Activated naive CD4-positive, alpha-beta T cell treated with anti-CD3 and anti-CD28 coated beads, Interleukin-2, amount 10 ng/mL, durations not matched to agents 7 days and 5 days (primary cell): ENCODE results near the gene IGF2BP3.
A peak's percentile ranks its signal among the peaks of the same experiment; 100 is the strongest.

Experiments
- CTCF ChIA-PET: fragments of 350-600 bp; sonication (Branson Sonifier 250); formaldehyde crosslinking; loops from one replicate; lab custom pipeline; 2021; ENCODE audit warnings: antibody characterized with exemption; lab: Charles Lee
- DNase-seq: peaks from one replicate; pipeline ENCODE4 v3.0.0-alpha.2; 2020
- H3K27ac Mint-ChIP-seq: one replicate; pipeline ENCODE4 v1.8.0; 2021; ENCODE audit warnings: mild to moderate bottlenecking, moderate library complexity, mixed read lengths
- H3K27me3 Mint-ChIP-seq: one replicate; pipeline ENCODE4 v1.8.0; 2021; ENCODE audit warnings: mild to moderate bottlenecking, mixed read lengths
- H3K36me3 Mint-ChIP-seq: one replicate; pipeline ENCODE4 v1.8.0; 2021; ENCODE audit warnings: mixed read lengths
- H3K4me1 Mint-ChIP-seq: one replicate; pipeline ENCODE4 v1.8.0; 2021; ENCODE audit warnings: mixed read lengths
- H3K4me3 Mint-ChIP-seq: one replicate; pipeline ENCODE4 v1.8.0; 2021; ENCODE audit warnings: mild to moderate bottlenecking, moderate library complexity, mixed read lengths
- H3K9me3 Mint-ChIP-seq: one replicate; pipeline ENCODE4 v1.8.0; 2021; ENCODE audit warnings: mixed read lengths

IGF2BP3 gene

DNA sequence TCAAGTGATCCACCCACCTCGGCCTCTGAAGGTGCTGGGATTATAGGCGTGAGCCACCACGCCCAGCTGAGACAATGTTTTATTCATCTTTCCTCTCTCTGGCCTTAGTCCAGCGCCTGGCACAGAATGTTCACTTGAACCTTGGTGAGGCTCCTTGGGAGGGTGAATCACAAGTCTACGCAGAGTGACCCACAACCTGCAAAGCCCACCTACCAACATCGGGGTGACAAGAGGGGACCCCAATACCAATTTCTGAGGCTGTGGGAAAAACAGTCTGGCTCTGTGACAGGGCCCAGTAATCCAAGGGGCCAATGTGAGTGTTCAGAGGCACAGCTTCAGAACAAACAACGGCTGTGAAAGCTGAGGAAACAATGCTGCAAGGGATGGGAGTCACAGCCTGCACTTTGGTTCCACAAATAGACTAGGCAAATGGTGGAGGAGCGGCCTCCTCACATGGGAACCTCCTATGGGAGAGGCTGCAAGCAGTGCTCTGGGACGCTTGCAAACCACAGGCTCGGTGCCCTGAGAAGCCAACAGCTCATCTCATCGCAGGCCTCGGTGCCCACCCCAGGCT, 176.7 kb downstream of the IGF2BP3 start:
- DNase-seq = no peak
- Mint-ChIP-seq H3K4me3 (no peak overlapping the region), H3K9me3 (peaks cover 2% of the 10 kb centered on the region), H3K36me3 (no peaks in the 10 kb centered on the region), H3K27me3 (peaks cover 4% of the 10 kb centered on the region), H3K4me1 (peaks cover 20% of the 10 kb centered on the region), H3K27ac (no peak overlapping the region)
- CTCF ChIA-PET = interaction anchor here (1.2 to 2.2 kb wide), 3 partner anchors 13 to 57 kb away, joined by 3 to 12 read pairs (median 4); no protein-coding TSS in a partner anchor

DNA sequence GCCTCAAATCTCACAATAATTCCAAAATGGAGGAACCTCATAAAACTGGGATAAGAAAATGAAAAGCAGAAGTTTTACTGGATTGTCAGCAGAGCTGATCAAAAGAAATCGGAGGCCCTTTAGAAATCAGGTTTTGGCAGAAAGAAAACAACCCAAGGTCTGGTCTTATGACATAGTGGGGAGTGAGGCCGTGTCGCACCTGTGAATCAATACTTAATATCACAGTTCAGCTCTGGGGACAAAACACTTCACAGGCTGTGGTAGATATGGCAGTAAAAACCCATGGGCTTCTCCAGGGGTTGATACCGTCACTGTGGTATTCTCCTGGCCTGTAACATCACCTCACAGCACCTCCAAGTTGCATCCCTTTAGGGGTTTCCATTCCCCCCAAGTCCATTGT, 177.7 kb downstream of the IGF2BP3 start:
- no peak overlapping the region for H3K27ac Mint-ChIP-seq
- no peaks in the 10 kb centered on the region for H3K36me3 Mint-ChIP-seq
- H3K4me1 Mint-ChIP-seq = peaks cover 23% of the 10 kb centered on the region
- H3K4me3 Mint-ChIP-seq = no peak overlapping the region
- DNase-seq = no peak
- CTCF ChIA-PET = interaction anchor here (1.8 kb wide), 1 partner anchor 12 kb away, joined by 4 read pairs; no protein-coding TSS in a partner anchor
- H3K9me3 Mint-ChIP-seq = no peaks in the 10 kb centered on the region
- H3K27me3 Mint-ChIP-seq = peaks cover 4% of the 10 kb centered on the region

DNA sequence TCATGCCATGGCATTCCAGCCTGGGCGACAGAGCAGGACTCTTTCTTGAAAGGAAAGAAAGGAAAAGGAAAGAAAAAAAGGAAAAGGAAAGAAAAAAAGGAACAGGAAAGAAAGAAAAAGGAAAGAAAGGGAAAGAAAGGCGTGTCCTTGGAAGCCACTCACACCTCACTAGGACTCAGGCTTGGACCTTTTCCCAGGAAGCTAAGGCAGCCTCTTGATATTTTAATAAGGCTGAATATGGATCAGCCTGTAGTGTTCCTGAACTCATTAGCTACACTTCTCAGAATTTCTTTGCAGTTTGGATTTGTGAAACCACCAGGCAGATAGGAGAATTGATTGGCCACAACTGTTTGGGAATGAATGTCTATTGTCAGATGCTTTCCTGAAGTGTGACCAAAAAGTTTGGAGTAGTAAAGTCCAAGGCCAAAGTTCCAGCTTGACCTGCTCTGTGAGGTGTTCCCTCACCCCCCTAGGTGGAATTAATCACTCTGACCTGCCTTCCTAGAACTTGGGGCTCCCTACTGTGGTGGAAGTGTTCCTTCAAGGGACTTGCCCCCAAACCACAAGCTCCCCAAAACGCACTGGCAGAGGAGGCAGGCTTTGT, 178.2 kb downstream of the IGF2BP3 start:
- DNase-seq = no peak
- Mint-ChIP-seq H3K9me3 (no peaks in the 10 kb centered on the region), H3K4me3 (no peak overlapping the region), H3K36me3 (no peaks in the 10 kb centered on the region), H3K27me3 (peaks cover 4% of the 10 kb centered on the region), H3K4me1 (peaks cover 26% of the 10 kb centered on the region), H3K27ac (no peak overlapping the region)
- CTCF ChIA-PET = interaction anchor here (1.8 to 2.1 kb wide), 2 partner anchors 12 to 19 kb away, joined by 4 to 7 read pairs; no protein-coding TSS in a partner anchor

GRCh38 chr7:23290993-23291392, 179.3 kb downstream of the IGF2BP3 start:
- CTCF ChIA-PET = interaction anchor here (2.1 kb wide), 1 partner anchor 18 kb away, joined by 7 read pairs; no protein-coding TSS in a partner anchor
- no peak for DNase-seq
- Mint-ChIP-seq H3K9me3 (no peaks in the 10 kb centered on the region), H3K4me1 (peaks cover 26% of the 10 kb centered on the region), H3K27me3 (peaks cover 4% of the 10 kb centered on the region), H3K27ac (no peak overlapping the region), H3K4me3 (no peak overlapping the region), H3K36me3 (no peaks in the 10 kb centered on the region)

DNA sequence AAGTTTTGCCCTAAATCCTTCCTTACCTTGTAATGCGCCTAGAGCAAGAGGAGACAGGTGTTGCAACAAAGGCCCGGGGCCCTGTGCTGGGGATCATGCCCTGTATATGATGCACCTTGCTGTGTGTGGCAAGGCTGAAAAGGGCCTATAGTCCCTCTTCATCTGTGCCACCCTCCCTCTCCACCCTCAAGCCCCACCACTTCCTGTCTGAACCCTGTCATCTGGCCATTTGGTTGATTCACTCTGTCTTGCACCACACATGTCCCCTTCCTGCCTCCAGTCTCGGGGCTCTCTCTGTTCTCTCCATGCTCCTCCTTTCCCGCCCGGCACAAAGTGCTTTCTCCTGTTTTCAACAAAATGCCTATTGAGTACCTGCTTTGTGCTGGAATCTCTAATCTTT, 182.7 kb downstream of the IGF2BP3 start:
- CTCF ChIA-PET = interaction anchor here (1.1 to 1.7 kb wide), 3 partner anchors 9 to 14 kb away, joined by 4 to 5 read pairs (median 4); no protein-coding TSS in a partner anchor
- Mint-ChIP-seq H3K27ac (no peak overlapping the region), H3K4me3 (no peak overlapping the region), H3K4me1 (peaks cover 26% of the 10 kb centered on the region), H3K27me3 (peaks cover 4% of the 10 kb centered on the region), H3K9me3 (no peaks in the 10 kb centered on the region), H3K36me3 (no peaks in the 10 kb centered on the region)
- DNase-seq = peak; percentile 31

GRCh38 chr7:23285657-23286646, 184.3 kb downstream of the IGF2BP3 start:
- CTCF ChIA-PET = interaction anchor here (1.3 to 1.7 kb wide), 2 partner anchors 7 to 12 kb away, joined by 4 to 5 read pairs; no protein-coding TSS in a partner anchor
- H3K4me1 Mint-ChIP-seq = peaks cover 26% of the 10 kb centered on the region
- no peak overlapping the region for H3K27ac Mint-ChIP-seq
- no peaks in the 10 kb centered on the region for H3K36me3 Mint-ChIP-seq
- DNase-seq = no peak
- no peak overlapping the region for H3K4me3 Mint-ChIP-seq
- no peaks in the 10 kb centered on the region for H3K27me3 Mint-ChIP-seq
- H3K9me3 Mint-ChIP-seq = no peaks in the 10 kb centered on the region

DNA sequence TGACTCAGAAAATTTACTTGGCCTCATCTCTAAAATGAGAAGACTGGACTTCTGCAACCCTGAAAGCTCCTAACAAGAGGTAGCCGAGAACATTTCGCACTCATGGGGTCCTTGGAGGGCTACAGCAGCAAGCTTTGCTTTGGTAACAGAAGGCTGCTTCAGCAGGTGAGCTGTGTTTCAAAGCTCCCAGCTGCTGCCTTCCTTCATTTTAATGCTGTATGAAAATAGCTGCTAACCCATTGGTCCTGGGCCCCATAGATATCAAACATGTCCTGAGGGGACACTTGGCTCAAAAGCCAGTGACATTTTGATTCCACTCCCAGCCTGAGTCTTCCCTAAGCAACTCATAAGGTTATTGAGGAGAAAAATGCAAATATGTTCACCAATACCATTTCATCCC, 185.4 kb downstream of the IGF2BP3 start:
- Mint-ChIP-seq H3K4me1 (peaks cover 15% of the 10 kb centered on the region), H3K27me3 (no peaks in the 10 kb centered on the region), H3K36me3 (no peaks in the 10 kb centered on the region), H3K4me3 (no peak overlapping the region), H3K9me3 (no peaks in the 10 kb centered on the region), H3K27ac (no peak overlapping the region)
- CTCF ChIA-PET = no interaction called here
- DNase-seq = no peak

GRCh38 chr7:23283086-23283485, 187.2 kb downstream of the IGF2BP3 start:
- Mint-ChIP-seq H3K27ac (no peak overlapping the region), H3K27me3 (no peaks in the 10 kb centered on the region), H3K36me3 (no peaks in the 10 kb centered on the region), H3K4me1 (peaks cover 8% of the 10 kb centered on the region), H3K4me3 (no peak overlapping the region), H3K9me3 (no peaks in the 10 kb centered on the region)
- DNase-seq = no peak
- CTCF ChIA-PET = interaction anchor here (2.5 kb wide), 1 partner anchor 11 kb away, joined by 13 read pairs; no protein-coding TSS in a partner anchor

- no peaks in the 10 kb centered on the region for H3K9me3 Mint-ChIP-seq
Observed at GRCh38 chr7:23279819-23280525, 190.3 kb downstream of the IGF2BP3 start.

DNA sequence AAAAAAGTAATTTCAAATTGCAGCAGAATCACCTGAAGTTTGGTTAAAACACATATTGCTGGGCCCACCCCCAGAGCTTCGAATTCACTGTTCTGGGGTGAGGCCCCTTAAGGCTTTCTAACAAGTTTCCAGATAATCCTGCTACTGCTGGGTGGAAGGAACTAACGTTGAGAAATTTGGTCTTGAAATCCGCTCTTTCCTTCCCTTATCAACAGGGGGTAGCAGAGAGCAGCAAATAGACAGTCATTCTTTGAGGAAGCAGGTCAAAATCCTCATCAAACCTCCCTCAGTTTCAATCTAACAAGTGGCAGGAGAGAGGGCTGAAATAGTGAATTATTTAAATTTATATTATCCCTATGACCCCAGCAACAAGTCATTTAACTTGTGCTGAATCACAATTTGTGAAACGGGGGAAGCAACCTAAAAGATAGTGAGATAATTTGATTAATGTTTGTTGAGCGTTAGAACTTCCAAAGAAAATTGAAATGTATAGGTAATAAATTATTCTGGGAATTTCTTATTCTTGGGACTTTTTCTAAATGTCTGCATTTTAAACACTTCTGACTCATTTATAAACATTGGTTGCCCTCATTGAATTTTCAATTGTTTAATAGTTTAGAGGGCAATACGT, 192.8 kb downstream of the IGF2BP3 start:
- H3K4me1 Mint-ChIP-seq = peaks cover 9% of the 10 kb centered on the region
- H3K4me3 Mint-ChIP-seq = no peak overlapping the region
- H3K27me3 Mint-ChIP-seq = peaks cover 5% of the 10 kb centered on the region
- CTCF ChIA-PET = interaction anchor here (0.8 to 7.4 kb wide), 19 partner anchors 9 to 270 kb away, joined by 3 to 76 read pairs (median 4); partner anchors contain the start of gene MALSU1
- no peaks in the 10 kb centered on the region for H3K9me3 Mint-ChIP-seq
- H3K36me3 Mint-ChIP-seq = no peaks in the 10 kb centered on the region
- H3K27ac Mint-ChIP-seq = no peak overlapping the region
- DNase-seq = peak; percentile 43

More at GRCh38 chr7:23279819-23280525, 190.3 kb downstream of the IGF2BP3 start:
- Mint-ChIP-seq H3K27me3 (no peaks in the 10 kb centered on the region), H3K4me3 (no peak overlapping the region), H3K27ac (no peak overlapping the region), H3K4me1 (no peaks in the 10 kb centered on the region), H3K36me3 (no peaks in the 10 kb centered on the region)
- CTCF ChIA-PET = interaction anchor here (0.7 to 2.6 kb wide), 9 partner anchors 13 to 267 kb away, joined by 3 to 23 read pairs (median 3); no protein-coding TSS in a partner anchor
- no peak for DNase-seq

GRCh38 chr7:23276947-23277346, 193.3 kb downstream of the IGF2BP3 start:
- Mint-ChIP-seq H3K4me3 (no peak overlapping the region), H3K36me3 (no peaks in the 10 kb centered on the region), H3K9me3 (no peaks in the 10 kb centered on the region), H3K27me3 (peaks cover 10% of the 10 kb centered on the region), H3K4me1 (peaks cover 12% of the 10 kb centered on the region), H3K27ac (no peak overlapping the region)
- DNase-seq = no peak
- CTCF ChIA-PET = interaction anchor here (1.0 to 7.4 kb wide), 14 partner anchors 10 to 289 kb away, joined by 3 to 76 read pairs (median 4); partner anchors contain the start of gene MALSU1

DNA sequence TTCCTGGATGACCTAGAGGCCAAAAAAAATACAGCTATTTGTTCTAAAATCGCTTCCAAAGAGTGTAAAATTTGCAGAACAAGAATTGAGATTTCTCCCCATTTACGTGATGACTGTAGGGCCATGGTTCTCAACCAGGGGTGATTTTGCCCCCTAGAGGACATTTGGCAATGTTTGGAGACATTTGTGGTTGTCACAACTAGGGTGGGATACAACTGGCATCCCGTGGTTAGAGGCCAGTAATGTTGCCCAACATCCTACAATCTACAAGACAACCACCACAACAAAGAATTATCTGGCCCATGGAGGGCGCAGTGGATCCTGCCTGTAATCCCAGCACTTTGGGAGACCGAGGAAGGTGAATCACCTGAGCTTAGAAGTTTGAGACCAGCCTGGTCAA, 193.9 kb downstream of the IGF2BP3 start:
- Mint-ChIP-seq H3K9me3 (no peaks in the 10 kb centered on the region), H3K36me3 (no peaks in the 10 kb centered on the region), H3K27me3 (peaks cover 13% of the 10 kb centered on the region), H3K4me3 (no peak overlapping the region), H3K4me1 (peaks cover 12% of the 10 kb centered on the region), H3K27ac (peak overlapping the region; percentile 28)
- CTCF ChIA-PET = interaction anchor here (0.6 to 7.4 kb wide), 15 partner anchors 11 to 290 kb away, joined by 3 to 76 read pairs (median 4); partner anchors contain the start of gene MALSU1
- no peak for DNase-seq

DNA sequence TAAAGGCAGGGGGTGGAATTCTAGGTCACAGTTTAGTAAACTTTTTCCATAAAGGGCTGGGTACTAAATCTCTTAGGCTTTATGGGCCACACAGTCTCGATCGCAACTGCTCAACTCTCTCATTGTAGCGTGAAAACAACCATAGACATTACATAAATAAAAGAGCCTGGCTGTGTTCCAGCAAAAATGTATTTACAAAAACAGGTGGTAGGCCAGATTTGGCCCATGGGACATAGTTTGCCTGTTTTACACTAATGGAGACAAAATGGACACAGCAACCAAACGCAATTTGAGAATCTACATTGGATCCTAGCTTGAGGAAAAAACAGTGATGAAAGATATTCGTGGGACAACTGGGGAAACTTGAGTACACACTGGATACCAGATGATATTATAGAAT, 194.4 kb downstream of the IGF2BP3 start:
- H3K36me3 Mint-ChIP-seq = no peaks in the 10 kb centered on the region
- CTCF ChIA-PET = interaction anchor here (0.6 to 7.4 kb wide), 14 partner anchors 11 to 290 kb away, joined by 3 to 76 read pairs (median 4); partner anchors contain the start of gene MALSU1
- H3K4me1 Mint-ChIP-seq = peaks cover 12% of the 10 kb centered on the region
- H3K9me3 Mint-ChIP-seq = no peaks in the 10 kb centered on the region
- peaks cover 13% of the 10 kb centered on the region for H3K27me3 Mint-ChIP-seq
- no peak overlapping the region for H3K4me3 Mint-ChIP-seq
- no peak for DNase-seq
- H3K27ac Mint-ChIP-seq = no peak overlapping the region
